OCI-M1 (cell line): Measurements from ENCODE around the gene CES3.
"Not testable (repeated sequence)": the region's sequence is repeated elsewhere in the genome, so short reads cannot be mapped to it uniquely, and the experiment has no call there.

Experiments
- DNase-seq: peaks from one replicate; lab custom pipeline; 2025; lab: John Stamatoyannopoulos, UW

CES3 gene

GRCh38 chr16:66946974-66947301 lies 14.1 kb upstream of the CES3 start:
- DNase-seq: no peak

- peak; percentile 90 for DNase-seq
Observed at GRCh38 chr16:66947302-66948065, 13.6 kb upstream of the CES3 start.

GRCh38 chr16:66948134-66948836 lies 12.8 kb upstream of the CES3 start:
- no peak for DNase-seq

- DNase-seq: no peak
Observed at GRCh38 chr16:66948837-66949225, 12.2 kb upstream of the CES3 start.

GRCh38 chr16:66949472-66949871 lies 11.6 kb upstream of the CES3 start:
- no peak for DNase-seq

DNA sequence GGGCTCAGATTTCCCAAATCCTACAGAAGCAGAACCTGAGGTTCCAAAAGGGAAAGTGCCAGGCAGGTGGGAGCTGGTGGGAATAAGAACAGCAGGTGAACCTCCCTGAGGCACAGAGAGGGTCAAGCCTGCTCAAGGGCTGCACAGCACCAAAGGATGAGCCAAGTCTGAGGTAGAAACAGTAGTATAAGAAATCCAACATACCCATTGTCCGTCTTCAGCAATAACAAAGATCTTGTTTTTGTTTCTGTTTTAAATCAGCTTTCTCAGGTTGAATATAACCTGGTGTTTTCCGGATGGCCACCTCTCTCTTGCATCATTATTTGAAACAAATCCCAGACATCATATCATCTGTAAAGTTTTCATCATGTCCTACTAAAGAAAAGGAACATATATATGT lies 10.6 kb upstream of the CES3 start:
- no peak for DNase-seq

GRCh38 chr16:66950971-66951790 lies 9.9 kb upstream of the CES3 start:
- no peak for DNase-seq

- no peak for DNase-seq
Observed at GRCh38 chr16:66952430-66953110, 8.5 kb upstream of the CES3 start.

GRCh38 chr16:66953462-66954096 lies 7.5 kb upstream of the CES3 start:
- no peak for DNase-seq

- peak; percentile 88 for DNase-seq
Observed at GRCh38 chr16:66954097-66954659, 6.9 kb upstream of the CES3 start.

DNA sequence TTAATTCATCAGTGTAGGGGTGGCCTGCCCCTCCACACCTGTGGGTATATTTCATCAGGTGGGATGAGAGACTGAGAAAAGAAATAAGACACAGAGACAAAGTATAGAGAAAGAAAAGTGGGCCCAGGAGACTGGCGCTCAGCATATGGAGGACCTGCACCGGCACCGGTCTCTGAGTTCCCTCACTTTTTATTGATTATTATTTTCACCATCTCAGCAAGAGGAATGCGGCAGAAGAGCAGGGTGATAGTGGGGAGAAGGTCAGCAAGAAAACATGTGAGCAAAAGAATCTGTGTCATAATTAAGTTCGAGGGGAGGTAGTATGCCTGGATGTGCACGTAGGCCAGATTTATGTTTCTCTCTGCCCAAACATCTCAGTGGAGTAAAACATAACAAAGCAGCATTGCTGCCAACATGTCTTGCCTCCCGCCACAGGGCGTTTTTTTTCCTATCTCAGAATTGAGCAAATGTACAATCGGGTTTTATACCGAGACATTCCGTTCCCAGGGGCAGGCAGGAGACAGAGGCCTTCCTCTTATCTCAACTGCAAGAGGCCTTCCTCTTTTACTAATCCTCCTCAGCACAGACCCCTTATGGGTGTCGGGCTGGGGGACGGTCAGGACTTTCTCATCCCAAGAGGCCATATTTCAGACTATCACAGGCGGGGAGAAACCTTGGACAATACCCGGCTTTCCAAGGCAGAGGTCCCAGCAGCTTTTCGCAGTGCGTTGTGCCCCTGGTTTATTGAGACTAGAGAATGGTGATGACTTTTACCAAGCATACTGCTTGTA lies 5.5 kb upstream of the CES3 start:
- DNase-seq: peak; percentile 31

GRCh38 chr16:66956154-66956457 lies 5.0 kb upstream of the CES3 start:
- DNase-seq: not testable (repeated sequence)

GRCh38 chr16:66958857-66959703 lies 2.0 kb upstream of the CES3 start:
- no peak for DNase-seq

GRCh38 chr16:66959704-66960161 lies 1.3 kb upstream of the CES3 start:
- DNase-seq: no peak

GRCh38 chr16:66960270-66960669 lies 796 bp upstream of the CES3 start:
- DNase-seq: no peak

DNA sequence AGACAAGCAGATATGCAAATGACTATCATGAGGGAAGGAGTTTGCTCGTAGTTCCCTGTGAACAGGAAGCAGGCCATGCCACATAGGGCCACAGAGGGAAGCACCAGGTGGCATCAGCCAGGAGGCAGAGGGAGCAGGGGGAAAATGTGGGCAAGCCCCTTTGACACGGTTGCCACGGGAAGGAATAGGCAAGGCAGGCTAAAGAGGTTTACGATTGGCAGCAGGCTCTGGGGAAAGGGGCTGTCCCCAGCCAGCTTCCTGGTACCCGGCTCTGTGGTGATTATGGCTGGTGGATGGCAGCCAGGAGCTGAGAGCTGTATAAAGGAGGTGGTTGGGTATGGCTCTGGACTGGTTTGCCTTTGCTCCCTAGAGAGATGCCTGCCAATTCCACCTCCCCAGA lies 848 bp downstream of the CES3 start:
- no peak for DNase-seq

GRCh38 chr16:66964049-66964448 lies 3.0 kb downstream of the CES3 start:
- no peak for DNase-seq

- DNase-seq: no peak
Observed at GRCh38 chr16:66968847-66969246, 7.8 kb downstream of the CES3 start.

GRCh38 chr16:66970775-66971720 lies 10.0 kb downstream of the CES3 start:
- DNase-seq: no peak
